ENCODE data around the gene YRDC. TPM values are rescaled to one million over a fixed set of nuclear protein-coding genes. Genes with fewer than 3 reads are reported as not detected.
A peak's percentile ranks its signal among the peaks of the same experiment; 100 is the strongest.

The YRDC gene
- total and polyA plus RNA-seq, 2 of the 13 experiments (the other 11 are each of a cell fraction or from before 2014, with no cell fraction given): 27.5 to 29.2 TPM

GRCh38 chr1:37793773-37794371 is 14.1 kb downstream of the YRDC start, which contains the start of gene MANEAL (continued):
- TF ChIP-seq JARID2 (CRISPR knock-in tag; IDR thresholded peaks at IDR 0.05; ENCODE audit: insufficient replicate concordance) (no peak), HNF4G (IDR thresholded peaks at IDR 0.05; ENCODE audit: borderline replicate concordance, low read depth, low read length) (no peak), HNF4G (CRISPR knock-in tag; IDR thresholded peaks at IDR 0.05; ENCODE audit: borderline replicate concordance, low read depth) (peak; percentile 54; the same call in 1 of the 2 replicates), KAT7 (CRISPR knock-in tag; IDR thresholded peaks at IDR 0.05; ENCODE audit: borderline replicate concordance) (no peak), ZNF337 (CRISPR knock-in tag; IDR thresholded peaks at IDR 0.05; ENCODE audit: borderline replicate concordance, low read depth) (no peak), ZNF512 (CRISPR knock-in tag; IDR thresholded peaks at IDR 0.05) (no peak), SMARCE1 (IDR thresholded peaks at IDR 0.05; ENCODE audit: borderline replicate concordance) (no peak), ARNT2 (CRISPR knock-in tag; IDR thresholded peaks at IDR 0.05; ENCODE audit: low read depth) (peak; percentile 53; the same call in 1 of the 2 replicates), SIN3B (IDR thresholded peaks at IDR 0.05; ENCODE audit: low read length) (no peak), NR2C2 (CRISPR knock-in tag; IDR thresholded peaks at IDR 0.05; ENCODE audit: borderline replicate concordance) (no peak), GATAD2A (CRISPR knock-in tag; IDR thresholded peaks at IDR 0.05) (no peak), POLR2A (IDR thresholded peaks at IDR 0.05; ENCODE audit: insufficient read depth in 1 of 2, low read depth in 2 of 2, low read length in 2 of 2) (peak in 1 of 2 experiments; percentile 68; a peak in 2 of 4 replicates), ZNF747 (CRISPR knock-in tag; IDR thresholded peaks at IDR 0.05; ENCODE audit: borderline replicate concordance) (no peak), MTA3 (CRISPR knock-in tag; IDR thresholded peaks at IDR 0.05) (no peak), ZNF670 (CRISPR knock-in tag; IDR thresholded peaks at IDR 0.05; ENCODE audit: borderline replicate concordance) (no peak), ZZZ3 (CRISPR knock-in tag; IDR thresholded peaks at IDR 0.05; ENCODE audit: borderline replicate concordance) (no peak), ATRX (CRISPR knock-in tag; IDR thresholded peaks at IDR 0.05; ENCODE audit: borderline replicate concordance) (no peak), SUZ12 (IDR thresholded peaks at IDR 0.05; ENCODE audit: low read depth, low read length) (no peak), ZNF704 (CRISPR knock-in tag; IDR thresholded peaks at IDR 0.05; ENCODE audit: borderline replicate concordance) (no peak), HOXA5 (CRISPR knock-in tag; IDR thresholded peaks at IDR 0.05) (peak; percentile 33; the same call in 1 of the 2 replicates), KLF15 (CRISPR knock-in tag; IDR thresholded peaks at IDR 0.05; ENCODE audit: borderline replicate concordance) (no peak)
- TF ChIP-seq, protein P1, sequence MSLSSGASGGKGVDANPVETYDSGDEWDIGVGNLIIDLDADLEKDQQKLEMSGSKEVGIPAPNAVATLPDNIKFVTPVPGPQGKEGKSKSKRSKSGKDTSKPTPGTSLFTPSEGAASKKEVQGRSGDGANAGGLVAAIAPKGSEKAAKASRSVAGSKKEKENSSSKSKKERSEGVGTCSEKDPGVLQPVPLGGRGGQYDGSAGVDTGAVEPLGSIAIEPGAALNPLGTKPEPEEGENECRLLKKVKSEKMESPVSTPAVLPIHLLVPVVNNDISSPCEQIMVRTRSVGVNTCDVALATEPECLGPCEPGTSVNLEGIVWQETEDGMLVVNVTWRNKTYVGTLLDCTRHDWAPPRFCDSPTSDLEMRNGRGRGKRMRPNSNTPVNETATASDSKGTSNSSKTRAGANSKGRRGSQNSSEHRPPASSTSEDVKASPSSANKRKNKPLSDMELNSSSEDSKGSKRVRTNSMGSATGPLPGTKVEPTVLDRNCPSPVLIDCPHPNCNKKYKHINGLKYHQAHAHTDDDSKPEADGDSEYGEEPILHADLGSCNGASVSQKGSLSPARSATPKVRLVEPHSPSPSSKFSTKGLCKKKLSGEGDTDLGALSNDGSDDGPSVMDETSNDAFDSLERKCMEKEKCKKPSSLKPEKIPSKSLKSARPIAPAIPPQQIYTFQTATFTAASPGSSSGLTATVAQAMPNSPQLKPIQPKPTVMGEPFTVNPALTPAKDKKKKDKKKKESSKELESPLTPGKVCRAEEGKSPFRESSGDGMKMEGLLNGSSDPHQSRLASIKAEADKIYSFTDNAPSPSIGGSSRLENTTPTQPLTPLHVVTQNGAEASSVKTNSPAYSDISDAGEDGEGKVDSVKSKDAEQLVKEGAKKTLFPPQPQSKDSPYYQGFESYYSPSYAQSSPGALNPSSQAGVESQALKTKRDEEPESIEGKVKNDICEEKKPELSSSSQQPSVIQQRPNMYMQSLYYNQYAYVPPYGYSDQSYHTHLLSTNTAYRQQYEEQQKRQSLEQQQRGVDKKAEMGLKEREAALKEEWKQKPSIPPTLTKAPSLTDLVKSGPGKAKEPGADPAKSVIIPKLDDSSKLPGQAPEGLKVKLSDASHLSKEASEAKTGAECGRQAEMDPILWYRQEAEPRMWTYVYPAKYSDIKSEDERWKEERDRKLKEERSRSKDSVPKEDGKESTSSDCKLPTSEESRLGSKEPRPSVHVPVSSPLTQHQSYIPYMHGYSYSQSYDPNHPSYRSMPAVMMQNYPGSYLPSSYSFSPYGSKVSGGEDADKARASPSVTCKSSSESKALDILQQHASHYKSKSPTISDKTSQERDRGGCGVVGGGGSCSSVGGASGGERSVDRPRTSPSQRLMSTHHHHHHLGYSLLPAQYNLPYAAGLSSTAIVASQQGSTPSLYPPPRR (CRISPR knock-in tag; IDR thresholded peaks at IDR 0.05; ENCODE audit: borderline replicate concordance): no peak
- TF ChIP-seq, protein P2, sequence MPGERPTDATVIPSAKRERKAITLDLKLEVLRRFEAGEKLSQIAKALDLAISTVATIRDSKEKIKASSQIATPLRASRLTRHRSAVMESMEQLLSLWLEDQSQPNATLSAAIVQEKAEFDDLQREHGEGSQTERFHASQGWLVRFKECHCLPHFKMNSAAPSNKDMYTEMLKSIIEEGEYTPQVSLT (CRISPR knock-in tag; IDR thresholded peaks at IDR 0.05; ENCODE audit: borderline replicate concordance, low read depth): no peak

Data from HepG2 (cell line).